H1 (cell line): ENCODE results near the gene BCAR3.

ENCODE experiments used
- CREB1 ChIP-seq: IDR thresholded peaks from 2 replicates; pipeline ENCODE4 v1.6.1; 2012; ENCODE audit warnings: inconsistent platforms
- EP300 ChIP-seq, 2 experiments: IDR thresholded peaks; 1 replicate in 1 of 2; 2 replicates in 1 of 2; pipeline ENCODE4 v1.6.1; 2011 to 2012; ENCODE audit warnings: low read depth in 2 of 2, low read length in 2 of 2, mild to moderate bottlenecking in 2 of 2, borderline replicate concordance in 1 of 2, inconsistent platforms in 1 of 2, moderate library complexity in 1 of 2
- HDAC2 ChIP-seq, 2 experiments: fragments of 300-600 bp in 1 of 2; sonication (generic) in 1 of 2; IDR thresholded peaks; 2 replicates each; pipeline ENCODE4 v1.6.1; 2011 to 2012; ENCODE audit warnings: low read depth in 2 of 2, low read length in 2 of 2, mild to moderate bottlenecking in 2 of 2, moderate library complexity in 2 of 2, borderline replicate concordance in 1 of 2, inconsistent platforms in 1 of 2
- SIN3A ChIP-seq, 2 experiments: IDR thresholded peaks in 1 of 2; conservative IDR thresholded peaks in 1 of 2; 2 replicates each; pipeline ENCODE4 v1.6.1; 2011 to 2012; ENCODE audit warnings: low read length in 2 of 2, improper control_type of control experiment in 1 of 2, low read depth in 1 of 2, mild to moderate bottlenecking in 1 of 2
- SP4 ChIP-seq: IDR thresholded peaks from 2 replicates; pipeline ENCODE4 v1.6.1; 2012; ENCODE audit warnings: low read length, inconsistent platforms
- TF ChIP-seq, protein P1 (sequence below), 3 experiments: IDR thresholded peaks; 1 replicate in 2 of 3; 2 replicates in 1 of 3; pipeline versions ENCODE4 v1.5.1 to v1.6.1; 2011; ENCODE audit warnings: low read length in 3 of 3, mild to moderate bottlenecking in 3 of 3, inconsistent platforms in 2 of 3, low read depth in 1 of 3, moderate library complexity in 1 of 3; ENCODE audit not compliant: insufficient read depth in 1 of 3; ENCODE audit errors: control extremely low read depth in 1 of 3

DNA sequence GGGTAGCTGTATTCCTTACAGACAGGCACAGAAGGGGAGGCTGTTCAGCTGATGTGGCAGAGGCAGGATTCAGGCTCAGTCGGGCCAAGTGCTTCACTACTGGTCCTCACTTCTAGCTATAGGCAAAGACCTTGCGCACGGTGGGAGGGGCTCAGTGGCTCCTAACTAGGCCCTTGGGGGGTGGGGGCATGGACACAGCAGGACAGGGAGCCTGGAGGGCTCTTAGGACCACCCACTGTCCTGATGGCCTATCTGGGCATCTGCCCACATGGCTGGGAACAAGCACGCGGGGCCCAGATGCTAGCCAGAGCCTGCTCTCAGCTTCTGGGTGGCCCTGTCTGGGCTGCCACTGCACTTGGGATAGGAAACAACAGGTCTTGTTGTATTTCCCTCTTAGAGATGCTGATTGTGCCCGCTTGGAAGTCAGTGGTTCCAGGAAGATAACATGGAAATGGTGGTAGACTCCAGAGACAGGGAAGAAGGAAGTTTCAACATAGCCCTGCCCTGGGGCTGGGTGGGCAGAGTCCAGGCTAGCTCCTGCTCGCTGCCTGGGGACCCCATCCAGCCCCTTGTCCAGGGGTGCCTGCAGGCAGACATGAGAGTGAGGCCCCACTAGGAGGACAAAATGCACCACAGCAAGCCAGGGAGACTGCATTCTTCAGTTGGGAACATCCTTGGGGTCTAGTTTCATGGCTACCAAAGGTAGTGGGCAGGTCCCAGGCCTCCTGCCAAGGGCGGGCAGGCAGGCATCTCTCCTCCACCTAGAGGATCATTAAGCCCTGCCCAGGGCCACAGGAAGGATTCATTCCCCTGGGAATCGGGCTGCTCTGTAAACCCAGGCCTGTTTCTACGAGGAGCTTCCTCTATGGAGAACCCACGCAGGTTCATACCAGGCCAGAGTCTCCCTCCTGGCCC lies 102.5 kb downstream of the BCAR3 start:
- TF ChIP-seq CREB1 (no peak), EP300 (IDR thresholded peaks at IDR 0.05; ENCODE audit: borderline replicate concordance in 1 of 2, low read depth in 2 of 2, low read length in 2 of 2) (no peak), SP4 (no peak), HDAC2 (IDR thresholded peaks at IDR 0.05; ENCODE audit: borderline replicate concordance in 1 of 2, low read depth in 2 of 2, low read length in 2 of 2) (no peak), SIN3A (conservative IDR thresholded peaks at IDR 0.05 in 1 of 2, IDR thresholded peaks at IDR 0.05 in 1 of 2; ENCODE audit: low read depth in 1 of 2, low read length in 2 of 2) (no peak)
- TF ChIP-seq, protein P1, sequence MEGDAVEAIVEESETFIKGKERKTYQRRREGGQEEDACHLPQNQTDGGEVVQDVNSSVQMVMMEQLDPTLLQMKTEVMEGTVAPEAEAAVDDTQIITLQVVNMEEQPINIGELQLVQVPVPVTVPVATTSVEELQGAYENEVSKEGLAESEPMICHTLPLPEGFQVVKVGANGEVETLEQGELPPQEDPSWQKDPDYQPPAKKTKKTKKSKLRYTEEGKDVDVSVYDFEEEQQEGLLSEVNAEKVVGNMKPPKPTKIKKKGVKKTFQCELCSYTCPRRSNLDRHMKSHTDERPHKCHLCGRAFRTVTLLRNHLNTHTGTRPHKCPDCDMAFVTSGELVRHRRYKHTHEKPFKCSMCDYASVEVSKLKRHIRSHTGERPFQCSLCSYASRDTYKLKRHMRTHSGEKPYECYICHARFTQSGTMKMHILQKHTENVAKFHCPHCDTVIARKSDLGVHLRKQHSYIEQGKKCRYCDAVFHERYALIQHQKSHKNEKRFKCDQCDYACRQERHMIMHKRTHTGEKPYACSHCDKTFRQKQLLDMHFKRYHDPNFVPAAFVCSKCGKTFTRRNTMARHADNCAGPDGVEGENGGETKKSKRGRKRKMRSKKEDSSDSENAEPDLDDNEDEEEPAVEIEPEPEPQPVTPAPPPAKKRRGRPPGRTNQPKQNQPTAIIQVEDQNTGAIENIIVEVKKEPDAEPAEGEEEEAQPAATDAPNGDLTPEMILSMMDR (IDR thresholded peaks at IDR 0.05; ENCODE audit: control extremely low read depth in 1 of 3, insufficient read depth in 1 of 3, low read depth in 1 of 3, low read length in 3 of 3), result no peak
